ENCODE data around the gene FCHO1. TPM values are rescaled to one million over a fixed set of nuclear protein-coding genes. Genes with fewer than 3 reads are reported as not detected.
A peak's percentile ranks its signal among the peaks of the same experiment; 100 is the strongest.

Gene FCHO1
- total RNA-seq, 2 donors from 2014 or later = 3.9 to 9.2 TPM

DNA sequence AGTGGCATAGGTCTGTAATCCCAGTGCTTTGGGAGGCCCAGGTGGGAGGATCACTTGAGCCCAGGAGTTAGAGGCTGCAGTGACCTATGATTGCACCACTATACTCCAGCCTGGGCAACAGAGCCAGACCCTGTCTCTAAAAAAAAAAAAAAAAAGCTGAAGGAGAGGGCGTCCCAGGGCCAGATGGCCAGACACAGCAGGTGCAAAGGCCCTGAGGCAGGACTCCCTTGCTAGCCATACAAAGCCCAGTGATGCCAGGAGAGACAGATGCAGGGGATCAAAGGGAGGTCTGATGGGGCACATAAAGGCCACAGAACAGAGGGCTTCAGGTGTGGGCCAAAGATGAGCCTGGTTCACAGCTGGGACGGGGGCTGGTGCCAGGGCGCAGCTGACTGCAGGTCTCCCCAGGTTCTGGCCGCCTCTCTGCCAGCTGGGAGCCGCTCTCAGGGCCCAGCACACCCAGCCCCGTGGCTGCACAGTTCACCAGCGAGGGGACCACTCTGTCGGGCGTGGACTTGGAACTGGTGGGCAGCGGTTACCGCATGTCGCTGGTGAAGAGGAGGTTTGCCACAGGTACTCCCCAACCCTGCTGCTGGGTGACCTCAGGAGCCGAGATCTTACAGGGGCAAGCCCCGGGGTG is 36.1 kb downstream of the FCHO1 start:
- no peak for DNase-seq
- Histone ChIP-seq H3K9me3 (no peaks in the 10 kb centered on the region), H3K27ac (no peak overlapping the region), H3K36me3 (no peaks in the 10 kb centered on the region), H3K4me1 (peaks cover 5% of the 10 kb centered on the region), H3K27me3 (no peaks in the 10 kb centered on the region), H3K9ac (ENCODE audit: low read depth in 2 of 2, low read length in 2 of 2) (no peak overlapping the region), H3K4me3 (no peak overlapping the region)
- intact Hi-C loops (cut with DNase I) = no loop called here
- TF ChIP-seq, protein P1, sequence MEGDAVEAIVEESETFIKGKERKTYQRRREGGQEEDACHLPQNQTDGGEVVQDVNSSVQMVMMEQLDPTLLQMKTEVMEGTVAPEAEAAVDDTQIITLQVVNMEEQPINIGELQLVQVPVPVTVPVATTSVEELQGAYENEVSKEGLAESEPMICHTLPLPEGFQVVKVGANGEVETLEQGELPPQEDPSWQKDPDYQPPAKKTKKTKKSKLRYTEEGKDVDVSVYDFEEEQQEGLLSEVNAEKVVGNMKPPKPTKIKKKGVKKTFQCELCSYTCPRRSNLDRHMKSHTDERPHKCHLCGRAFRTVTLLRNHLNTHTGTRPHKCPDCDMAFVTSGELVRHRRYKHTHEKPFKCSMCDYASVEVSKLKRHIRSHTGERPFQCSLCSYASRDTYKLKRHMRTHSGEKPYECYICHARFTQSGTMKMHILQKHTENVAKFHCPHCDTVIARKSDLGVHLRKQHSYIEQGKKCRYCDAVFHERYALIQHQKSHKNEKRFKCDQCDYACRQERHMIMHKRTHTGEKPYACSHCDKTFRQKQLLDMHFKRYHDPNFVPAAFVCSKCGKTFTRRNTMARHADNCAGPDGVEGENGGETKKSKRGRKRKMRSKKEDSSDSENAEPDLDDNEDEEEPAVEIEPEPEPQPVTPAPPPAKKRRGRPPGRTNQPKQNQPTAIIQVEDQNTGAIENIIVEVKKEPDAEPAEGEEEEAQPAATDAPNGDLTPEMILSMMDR (IDR thresholded peaks at IDR 0.05) = no peak

- intact Hi-C loops (cut with DNase I) = no loop called here
- no peaks in the 10 kb centered on the region for H3K27me3 ChIP-seq
- H3K9me3 ChIP-seq = no peaks in the 10 kb centered on the region
- no peaks in the 10 kb centered on the region for H3K36me3 ChIP-seq
- no peak for DNase-seq
- TF ChIP-seq, protein P1 (IDR thresholded peaks at IDR 0.05) = no peak
- no peak overlapping the region for H3K9ac ChIP-seq (ENCODE audit: low read depth in 2 of 2, low read length in 2 of 2)
- no peak overlapping the region for H3K4me3 ChIP-seq
- no peak overlapping the region for H3K27ac ChIP-seq
- H3K4me1 ChIP-seq = peaks cover 5% of the 10 kb centered on the region
Observed at GRCh38 chr19:17788632-17789031, 37.4 kb downstream of the FCHO1 start.

DNA sequence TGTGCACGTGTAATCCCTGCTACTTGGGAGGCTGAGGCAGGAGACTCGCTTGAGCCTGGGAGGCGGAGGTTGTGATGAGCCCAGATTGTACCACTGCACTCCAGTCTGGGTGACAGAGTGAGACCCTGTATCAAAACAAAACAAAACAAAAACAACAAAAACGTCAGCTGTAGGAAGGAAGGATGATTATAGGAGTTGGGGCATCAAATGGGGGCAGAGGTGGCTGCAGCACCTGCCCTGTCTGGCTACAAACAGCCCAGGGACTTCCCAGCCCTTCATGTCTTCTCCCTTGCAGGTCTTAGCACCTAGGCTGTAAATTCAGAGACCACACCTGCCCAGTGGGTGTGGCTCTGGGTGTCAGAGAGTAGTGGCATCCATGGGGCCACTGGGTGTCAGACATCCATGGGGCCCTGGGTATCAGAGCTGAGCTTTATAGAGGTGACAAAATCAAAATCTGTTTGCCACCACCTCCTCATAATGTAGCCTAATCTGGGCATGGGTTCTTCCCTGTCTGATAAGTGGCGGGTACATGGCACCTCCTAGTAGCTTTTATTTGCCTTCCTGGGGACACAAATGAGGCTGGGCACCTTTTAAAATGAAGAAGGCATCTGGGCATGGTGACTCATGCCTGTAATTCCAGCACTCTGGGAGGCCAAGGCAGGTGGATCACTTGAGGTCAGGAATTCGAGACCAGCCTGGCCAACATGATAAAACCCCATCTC is 38.9 kb downstream of the FCHO1 start:
- peak; percentile 85 for DNase-seq
- peak overlapping the region; percentile 63 for H3K27ac ChIP-seq
- TF ChIP-seq, protein P1 (IDR thresholded peaks at IDR 0.05) = no peak
- H3K4me1 ChIP-seq = peaks cover 5% of the 10 kb centered on the region
- H3K4me3 ChIP-seq = no peak overlapping the region
- peaks cover 3% of the 10 kb centered on the region for H3K27me3 ChIP-seq
- no peaks in the 10 kb centered on the region for H3K36me3 ChIP-seq
- H3K9ac ChIP-seq (ENCODE audit: low read depth in 2 of 2, low read length in 2 of 2) = peak overlapping the region in 1 of 2 donors; percentile 3
- H3K9me3 ChIP-seq = no peaks in the 10 kb centered on the region
- intact Hi-C loops (cut with DNase I) = no loop called here

GRCh38 chr19:17794412-17794730 is 43.1 kb downstream of the FCHO1 start:
- peaks cover 3% of the 10 kb centered on the region for H3K27me3 ChIP-seq
- intact Hi-C loops (cut with DNase I) = no loop called here
- peak overlapping the region; percentile 95 for H3K27ac ChIP-seq
- no peaks in the 10 kb centered on the region for H3K36me3 ChIP-seq
- peak overlapping the region; percentile 96 to 99 for H3K9ac ChIP-seq (ENCODE audit: low read depth in 2 of 2, low read length in 2 of 2)
- H3K4me3 ChIP-seq = no peak overlapping the region
- peaks cover 10% of the 10 kb centered on the region for H3K4me1 ChIP-seq
- no peak for DNase-seq
- H3K9me3 ChIP-seq = no peaks in the 10 kb centered on the region
- TF ChIP-seq, protein P1 (IDR thresholded peaks at IDR 0.05) = no peak

DNA sequence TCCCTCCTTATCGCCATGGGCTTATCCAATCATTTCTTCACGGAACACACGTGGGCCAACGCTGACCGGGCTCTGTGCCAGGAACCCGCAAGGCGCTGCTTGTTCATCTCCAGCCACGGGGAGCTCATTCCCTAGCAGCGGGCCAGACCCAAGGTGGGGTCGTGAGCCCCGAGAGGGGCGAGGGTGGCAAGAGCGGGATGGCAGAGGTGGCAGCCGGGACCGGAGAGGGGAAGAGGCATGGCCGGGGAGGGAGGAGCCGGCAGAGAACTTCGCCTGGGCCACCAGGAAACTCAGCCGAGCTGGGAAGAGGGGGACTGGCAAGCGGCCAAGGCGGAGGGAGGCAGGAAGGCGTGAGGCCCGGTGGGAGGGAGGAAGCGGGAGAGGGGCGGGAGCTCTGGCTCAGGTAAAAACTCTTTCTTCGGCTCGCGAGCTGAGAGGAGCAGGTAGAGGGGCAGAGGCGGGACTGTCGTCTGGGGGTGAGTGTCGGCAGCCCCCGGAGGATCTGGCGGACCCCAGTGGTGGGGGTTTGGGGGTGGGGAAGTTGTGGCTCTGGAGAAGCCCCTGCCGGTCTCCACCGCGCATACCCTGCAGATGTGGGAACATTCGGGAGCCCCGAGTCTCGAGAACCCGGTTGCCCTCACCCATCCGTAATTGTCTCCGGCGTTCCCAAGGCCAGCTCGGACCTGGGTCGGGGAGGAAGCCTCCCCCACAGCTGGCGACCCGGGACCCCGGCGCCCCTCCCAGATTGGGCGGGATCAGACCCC is 43.6 kb downstream of the FCHO1 start, which contains the start of gene B3GNT3:
Gene B3GNT3 (plus strand): TSS at position 408 of the 764 bp plus-strand sequence. CDS start 12,670 bp downstream, outside the sequence.
- Histone ChIP-seq H3K9ac (ENCODE audit: low read depth in 2 of 2, low read length in 2 of 2) (peak within 1 kb of the TSS; percentile 96 to 99), H3K9me3 (no peaks in the 10 kb centered on the region), H3K4me3 (peak within 1 kb of the TSS; percentile 61), H3K27me3 (peaks cover 3% of the 10 kb centered on the region), H3K27ac (peak within 1 kb of the TSS; percentile 95), H3K36me3 (no peaks in the 10 kb centered on the region), H3K4me1 (peaks cover 10% of the 10 kb centered on the region)
- TF ChIP-seq, protein P1 (IDR thresholded peaks at IDR 0.05) = no peak
- intact Hi-C loops (cut with DNase I) = no loop called here
- peak; percentile 97 for DNase-seq

All from colonic mucosa (tissue), 4 donors.